ENCODE results near the gene ADAM23. TPM values are rescaled to one million over a fixed set of nuclear protein-coding genes. Genes with fewer than 3 reads are reported as not detected.

Gene ADAM23
- total and polyA plus RNA-seq, 2 experiments from 2014 or later, result 1.8 to 4.4 TPM

DNA sequence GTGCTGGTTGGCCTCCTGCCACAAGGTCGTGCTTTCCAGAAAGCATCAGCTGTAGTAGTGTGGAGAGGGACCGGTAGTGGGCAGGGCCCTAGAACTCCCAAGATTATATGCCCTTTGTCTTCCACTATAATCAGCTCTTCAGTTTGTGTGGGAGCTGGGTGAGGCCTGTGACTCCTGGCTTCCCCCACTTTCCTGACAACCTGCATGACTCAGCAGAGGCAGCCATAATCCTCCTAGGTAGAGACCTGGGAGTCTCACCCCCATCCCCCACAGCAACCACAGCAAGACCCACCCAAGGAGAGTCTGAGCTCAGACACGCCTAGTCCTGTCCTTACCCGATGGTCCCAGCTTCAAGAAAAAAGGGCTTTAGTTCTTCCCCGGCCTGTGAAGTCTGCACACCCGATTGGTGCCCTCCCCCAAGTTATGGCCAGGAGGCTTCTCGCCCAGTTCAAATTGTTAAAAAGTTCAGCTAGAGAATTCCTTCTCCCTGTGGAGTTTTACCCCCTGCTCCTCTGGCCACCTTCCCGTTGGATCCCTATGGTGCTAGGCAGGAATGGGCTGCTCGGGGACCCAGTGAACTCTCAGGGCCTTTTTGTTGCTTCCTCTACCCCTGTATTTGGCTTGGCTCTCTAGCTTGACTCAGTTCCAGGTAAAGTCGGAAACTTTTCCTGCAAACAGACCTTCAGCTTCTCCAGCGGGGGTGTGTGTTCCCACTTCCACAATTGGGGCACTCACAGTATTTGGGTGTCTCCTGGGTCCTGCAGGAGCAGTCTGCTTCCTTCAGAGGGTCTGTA lies 141.2 kb downstream of the ADAM23 start:
- Histone ChIP-seq H3K9me3 (ENCODE audit: low read depth) (no peaks in the 10 kb centered on the region), H2AFZ (no peak overlapping the region), H3K4me1 (ENCODE audit: insufficient read depth) (no peaks in the 10 kb centered on the region), H3K27me3 (replicated peaks; ENCODE audit: insufficient read depth) (no peaks in the 10 kb centered on the region), H3K79me2 (ENCODE audit: insufficient read depth) (no peaks in the 10 kb centered on the region), H3K9ac (no peak overlapping the region), H3F3A (ENCODE audit: insufficient read depth) (no peaks in the 10 kb centered on the region), H4K20me1 (ENCODE audit: insufficient read depth) (no peaks in the 10 kb centered on the region), H3K27ac (no peak overlapping the region), H3K4me2 (ENCODE audit: unreplicated experiment) (no peak overlapping the region), H3K4me3 (no peak overlapping the region), H3K9me2 (ENCODE audit: insufficient read depth) (no peaks in the 10 kb centered on the region), H3K36me3 (ENCODE audit: low read depth) (no peaks in the 10 kb centered on the region)
- TF ChIP-seq EZH2phosphoT487 (IDR thresholded peaks at IDR 0.05; ENCODE audit: insufficient read depth, low read depth) (no peak), EZH2 (IDR thresholded peaks at IDR 0.05; ENCODE audit: insufficient read depth, poor library complexity, severe bottlenecking) (no peak)
- 81 to 85% methylated on average over 11 of the region's 11 CpGs for WGBS, 2 experiments (ENCODE audit: low coverage in 1 of 2, low lambda C conversion rate in 2 of 2, missing lambda C conversion rate in 2 of 2)
- in situ Hi-C loops (cut with MboI), result no loop called here
- no peak for DNase-seq

DNA sequence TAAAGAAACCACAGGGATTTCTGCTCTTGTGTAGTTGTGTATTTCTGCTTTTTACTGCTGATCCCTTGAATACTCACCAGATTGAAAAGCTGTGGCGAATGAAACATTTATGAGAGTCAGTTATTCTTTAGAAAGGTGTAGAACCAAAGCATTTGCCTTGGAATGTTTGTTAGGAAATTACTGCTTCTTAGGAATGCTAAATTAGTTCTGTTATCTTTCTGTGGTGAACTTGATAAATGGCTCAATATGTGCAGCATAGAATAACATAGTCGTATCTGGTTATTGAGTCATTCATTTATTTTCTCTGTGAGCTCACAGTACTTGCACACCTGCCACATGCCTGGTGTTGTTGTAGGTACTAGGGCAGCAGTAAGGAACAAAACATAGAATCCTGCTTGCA lies 142.0 kb downstream of the ADAM23 start:
- no peak for DNase-seq
- WGBS, 2 experiments (ENCODE audit: low coverage in 1 of 2, low lambda C conversion rate in 2 of 2, missing lambda C conversion rate in 2 of 2), result 73 to 78% methylated on average over 2 of the region's 2 CpGs
- in situ Hi-C loops (cut with MboI), result no loop called here

DNA sequence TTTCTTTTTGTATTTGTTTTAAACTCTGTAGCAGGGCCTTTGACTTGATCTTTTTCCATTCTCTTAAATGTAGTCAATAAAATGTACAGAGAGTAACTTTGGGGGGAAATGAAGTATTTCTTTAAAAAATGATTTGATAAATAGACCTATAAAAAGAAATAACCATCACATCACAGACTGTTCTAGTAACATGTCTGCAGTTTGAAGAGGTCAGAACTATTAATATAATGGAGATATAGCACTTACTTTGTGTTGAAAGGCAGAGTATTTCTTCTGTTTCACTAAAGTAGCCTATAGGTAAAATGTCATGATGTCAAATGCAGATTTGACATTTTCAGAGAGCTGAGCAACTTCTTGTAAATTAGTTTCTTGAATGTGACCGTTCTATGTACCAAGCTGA lies 143.3 kb downstream of the ADAM23 start:
- TF ChIP-seq EZH2phosphoT487 (IDR thresholded peaks at IDR 0.05; ENCODE audit: insufficient read depth, low read depth) (no peak), EZH2 (IDR thresholded peaks at IDR 0.05; ENCODE audit: insufficient read depth, poor library complexity, severe bottlenecking) (no peak)
- Histone ChIP-seq H3K9ac (no peak overlapping the region), H3K79me2 (ENCODE audit: insufficient read depth) (no peaks in the 10 kb centered on the region), H3K27me3 (replicated peaks; ENCODE audit: insufficient read depth) (no peaks in the 10 kb centered on the region), H3K36me3 (ENCODE audit: low read depth) (no peaks in the 10 kb centered on the region), H3K4me3 (no peak overlapping the region), H3F3A (ENCODE audit: insufficient read depth) (no peaks in the 10 kb centered on the region), H3K4me2 (ENCODE audit: unreplicated experiment) (no peak overlapping the region), H4K20me1 (ENCODE audit: insufficient read depth) (no peaks in the 10 kb centered on the region), H3K9me3 (ENCODE audit: low read depth) (no peaks in the 10 kb centered on the region), H3K27ac (no peak overlapping the region), H3K9me2 (ENCODE audit: insufficient read depth) (no peaks in the 10 kb centered on the region), H3K4me1 (ENCODE audit: insufficient read depth) (no peaks in the 10 kb centered on the region), H2AFZ (no peak overlapping the region)
- in situ Hi-C loops (cut with MboI), result no loop called here
- DNase-seq, result no peak
- 85 to 93% methylated on average over 1 of the region's 1 CpG for WGBS, 2 experiments (ENCODE audit: low coverage in 1 of 2, low lambda C conversion rate in 2 of 2, missing lambda C conversion rate in 2 of 2)

More for the DNA sequence above, 142.0 kb downstream of the ADAM23 start:
- H3K4me1 ChIP-seq (ENCODE audit: insufficient read depth), result no peaks in the 10 kb centered on the region
- no peak overlapping the region for H3K9ac ChIP-seq
- no peak overlapping the region for H2AFZ ChIP-seq
- H3F3A ChIP-seq (ENCODE audit: insufficient read depth), result no peaks in the 10 kb centered on the region
- H4K20me1 ChIP-seq (ENCODE audit: insufficient read depth), result no peaks in the 10 kb centered on the region
- no peaks in the 10 kb centered on the region for H3K79me2 ChIP-seq (ENCODE audit: insufficient read depth)
- no peak for TF ChIP-seq EZH2 (IDR thresholded peaks at IDR 0.05; ENCODE audit: insufficient read depth, poor library complexity, severe bottlenecking)
- TF ChIP-seq EZH2phosphoT487 (IDR thresholded peaks at IDR 0.05; ENCODE audit: insufficient read depth, low read depth), result no peak
- H3K4me2 ChIP-seq (ENCODE audit: unreplicated experiment), result no peak overlapping the region
- H3K27me3 ChIP-seq (replicated peaks; ENCODE audit: insufficient read depth), result no peaks in the 10 kb centered on the region
- no peak overlapping the region for H3K27ac ChIP-seq
- no peaks in the 10 kb centered on the region for H3K9me3 ChIP-seq (ENCODE audit: low read depth)
- H3K9me2 ChIP-seq (ENCODE audit: insufficient read depth), result no peaks in the 10 kb centered on the region
- no peak overlapping the region for H3K4me3 ChIP-seq
- no peaks in the 10 kb centered on the region for H3K36me3 ChIP-seq (ENCODE audit: low read depth)

DNA sequence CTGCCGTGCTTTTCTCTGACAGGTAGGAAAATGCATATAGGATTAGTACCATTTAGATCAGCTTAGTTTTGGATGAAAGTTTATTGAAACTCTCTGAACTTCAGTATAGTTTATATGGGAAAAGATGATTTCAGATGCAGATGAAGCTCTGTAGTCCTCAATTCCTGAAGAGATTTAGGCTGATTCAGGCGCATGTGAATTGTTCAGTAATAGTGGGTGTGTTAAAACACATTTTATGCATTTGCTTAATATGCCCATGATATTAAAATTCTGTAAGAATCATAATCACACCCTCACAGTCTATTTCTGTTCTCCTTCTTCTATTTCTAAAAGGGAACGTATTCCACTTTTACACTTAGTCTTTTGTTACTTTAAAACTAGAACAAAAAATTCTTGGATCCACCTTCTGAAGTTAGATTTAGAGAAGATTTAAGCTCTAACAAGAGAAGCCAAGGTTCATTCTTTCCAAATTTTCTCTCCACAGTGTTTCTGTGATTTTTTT lies 154.4 kb downstream of the ADAM23 start:
- in situ Hi-C loops (cut with MboI), result no loop called here
- H3K9me2 ChIP-seq (ENCODE audit: insufficient read depth), result no peaks in the 10 kb centered on the region
- H3F3A ChIP-seq (ENCODE audit: insufficient read depth), result no peaks in the 10 kb centered on the region
- no peaks in the 10 kb centered on the region for H3K9me3 ChIP-seq (ENCODE audit: low read depth)
- H3K4me3 ChIP-seq, result no peak overlapping the region
- no peak overlapping the region for H3K9ac ChIP-seq
- H4K20me1 ChIP-seq (ENCODE audit: insufficient read depth), result no peaks in the 10 kb centered on the region
- H2AFZ ChIP-seq, result no peak overlapping the region
- H3K4me1 ChIP-seq (ENCODE audit: insufficient read depth), result no peaks in the 10 kb centered on the region
- no peak overlapping the region for H3K4me2 ChIP-seq (ENCODE audit: unreplicated experiment)
- TF ChIP-seq EZH2 (IDR thresholded peaks at IDR 0.05; ENCODE audit: insufficient read depth, poor library complexity, severe bottlenecking), result no peak
- no peak for TF ChIP-seq EZH2phosphoT487 (IDR thresholded peaks at IDR 0.05; ENCODE audit: insufficient read depth, low read depth)
- 92 to 93% methylated on average over 3 of the region's 3 CpGs for WGBS, 2 experiments (ENCODE audit: low coverage in 1 of 2, low lambda C conversion rate in 2 of 2, missing lambda C conversion rate in 2 of 2)
- no peaks in the 10 kb centered on the region for H3K27me3 ChIP-seq (replicated peaks; ENCODE audit: insufficient read depth)
- DNase-seq, result no peak
- no peaks in the 10 kb centered on the region for H3K79me2 ChIP-seq (ENCODE audit: insufficient read depth)
- H3K27ac ChIP-seq, result no peak overlapping the region
- no peaks in the 10 kb centered on the region for H3K36me3 ChIP-seq (ENCODE audit: low read depth)
